ENCODE measurements around the gene RAMAC. TPM values are rescaled to one million over a fixed set of nuclear protein-coding genes. Genes with fewer than 3 reads are reported as not detected.

Gene RAMAC
- total and polyA plus RNA-seq, 9 donors = 27.0 to 32.7 (median 30.2) TPM

DNA sequence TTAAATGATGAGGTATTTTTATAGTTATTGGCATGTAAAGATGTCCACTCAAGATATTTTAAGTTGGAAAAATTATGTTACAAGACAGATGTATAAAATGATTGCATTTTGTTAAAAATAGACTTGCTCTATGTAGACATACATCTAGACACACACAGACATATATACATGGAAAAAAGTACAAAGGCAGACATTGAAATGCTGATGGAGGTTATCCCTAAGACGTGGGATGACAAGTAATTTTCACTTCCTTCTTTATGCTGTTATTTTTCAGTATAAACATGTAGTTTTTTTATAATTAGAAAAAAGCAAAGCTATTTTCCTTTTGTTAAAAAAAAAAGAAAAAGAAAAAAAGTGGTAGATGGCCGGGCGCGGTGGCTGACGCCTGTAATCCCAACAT is 40.7 kb upstream of the RAMAC start:
- Histone ChIP-seq H3K27ac (ENCODE audit: low read length) (no peak overlapping the region), H3K27me3 (ENCODE audit: control insufficient read depth, insufficient read depth, low read length) (no peaks in the 10 kb centered on the region), H3K4me3 (ENCODE audit: low read length) (no peak overlapping the region), H3K36me3 (ENCODE audit: control insufficient read depth, insufficient read depth, low read length) (no peaks in the 10 kb centered on the region), H3K4me1 (ENCODE audit: control insufficient read depth, insufficient read depth, low read length) (no peaks in the 10 kb centered on the region), H3K9me3 (replicated peaks; ENCODE audit: control insufficient read depth, low read depth, low read length) (no peaks in the 10 kb centered on the region)
- WGBS (ENCODE audit: insufficient coverage) = no CpG with 5 or more reads among the region's 5 CpGs
- DNase-seq = no peak

DNA sequence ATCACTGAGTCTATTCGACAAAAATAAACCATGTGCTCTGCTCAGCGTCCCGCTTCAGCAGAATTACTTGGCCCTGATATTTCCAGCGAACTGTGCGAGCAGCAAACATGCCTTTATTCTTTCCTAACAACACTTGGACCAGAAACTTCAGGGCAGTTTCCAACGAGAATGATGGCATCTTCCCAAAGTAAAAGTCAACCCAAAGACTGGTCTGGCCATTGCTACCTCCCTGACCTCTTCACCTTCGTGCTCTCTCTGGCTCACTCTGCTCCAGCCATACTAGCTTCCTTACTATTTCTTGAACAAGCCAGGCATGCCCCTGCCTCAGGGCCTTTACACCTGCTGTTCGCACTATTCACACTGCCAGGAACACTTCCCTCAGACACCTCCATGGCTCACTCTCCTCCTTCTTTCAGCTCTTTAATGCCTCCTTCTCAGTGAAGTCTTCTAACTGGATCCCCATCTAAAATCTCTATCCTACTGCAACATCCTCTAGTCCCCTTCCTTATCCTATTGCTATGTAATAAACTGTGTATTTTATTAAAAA is 39.8 kb upstream of the RAMAC start:
- no peaks in the 10 kb centered on the region for H3K36me3 ChIP-seq (ENCODE audit: control insufficient read depth, insufficient read depth, low read length)
- H3K27ac ChIP-seq (ENCODE audit: low read length) = no peak overlapping the region
- H3K4me1 ChIP-seq (ENCODE audit: control insufficient read depth, insufficient read depth, low read length) = peaks cover 4% of the 10 kb centered on the region
- no peak overlapping the region for H3K4me3 ChIP-seq (ENCODE audit: low read length)
- H3K9me3 ChIP-seq (replicated peaks; ENCODE audit: control insufficient read depth, low read depth, low read length) = no peaks in the 10 kb centered on the region
- DNase-seq = no peak
- 84% methylated on average over 8 of the region's 8 CpGs for WGBS (ENCODE audit: insufficient coverage)
- peaks cover 3% of the 10 kb centered on the region for H3K27me3 ChIP-seq (ENCODE audit: control insufficient read depth, insufficient read depth, low read length)

DNA sequence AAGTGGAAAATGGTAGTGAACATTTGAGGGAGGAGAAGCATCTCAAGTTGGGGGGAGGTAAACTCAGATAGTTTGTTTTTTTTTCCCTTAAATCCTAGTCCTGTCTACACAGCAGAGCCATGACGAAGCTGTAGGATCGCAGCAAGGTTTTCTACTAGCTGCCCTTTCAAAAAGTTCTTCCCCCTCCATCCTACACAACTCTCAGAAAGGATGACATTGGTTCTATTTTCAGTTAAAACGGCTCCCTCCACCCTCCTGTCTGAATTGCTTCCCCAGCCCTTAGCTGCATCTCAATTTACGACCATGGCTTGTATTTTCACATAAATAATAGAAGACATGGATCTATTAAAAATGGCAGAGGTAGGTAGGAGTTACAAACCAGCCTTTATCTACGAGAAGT is 35.7 kb upstream of the RAMAC start:
- WGBS (ENCODE audit: insufficient coverage) = 88% methylated on average over 2 of the region's 5 CpGs
- no peak overlapping the region for H3K27ac ChIP-seq (ENCODE audit: low read length)
- H3K4me3 ChIP-seq (ENCODE audit: low read length) = no peak overlapping the region
- peaks cover 12% of the 10 kb centered on the region for H3K4me1 ChIP-seq (ENCODE audit: control insufficient read depth, insufficient read depth, low read length)
- H3K9me3 ChIP-seq (replicated peaks; ENCODE audit: control insufficient read depth, low read depth, low read length) = no peaks in the 10 kb centered on the region
- no peak for DNase-seq
- H3K27me3 ChIP-seq (ENCODE audit: control insufficient read depth, insufficient read depth, low read length) = peaks cover 18% of the 10 kb centered on the region
- H3K36me3 ChIP-seq (ENCODE audit: control insufficient read depth, insufficient read depth, low read length) = no peaks in the 10 kb centered on the region

DNA sequence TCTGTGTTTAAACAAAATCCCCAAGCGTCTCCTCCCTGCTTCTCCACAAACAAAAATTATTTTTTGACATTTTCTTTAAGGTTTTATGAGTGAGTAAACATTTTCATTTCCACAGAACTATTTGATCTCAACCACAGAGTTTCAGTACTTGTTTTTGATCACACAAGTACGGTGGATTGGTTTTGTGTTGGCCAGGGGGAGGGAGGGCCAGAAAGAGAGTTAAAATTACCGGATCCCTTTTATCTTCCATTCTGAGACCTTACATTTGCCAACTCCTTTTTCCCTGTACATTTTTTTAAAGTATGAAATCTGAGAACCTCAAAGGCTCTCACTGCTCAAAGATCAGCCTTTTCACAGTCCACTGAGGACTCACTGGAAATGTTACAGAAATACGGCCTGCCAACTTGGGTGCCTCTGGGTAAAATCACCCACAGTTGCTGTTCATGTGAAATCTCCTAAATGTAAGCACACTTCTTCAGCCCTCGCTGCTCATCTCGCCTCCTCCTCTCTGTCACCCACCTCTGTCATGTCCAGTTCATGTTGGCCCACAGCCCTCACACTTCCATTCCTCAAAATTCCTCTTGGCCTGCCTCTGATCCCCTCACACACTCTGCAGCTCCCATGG is 35.2 kb upstream of the RAMAC start:
- no peak overlapping the region for H3K4me3 ChIP-seq (ENCODE audit: low read length)

DNA sequence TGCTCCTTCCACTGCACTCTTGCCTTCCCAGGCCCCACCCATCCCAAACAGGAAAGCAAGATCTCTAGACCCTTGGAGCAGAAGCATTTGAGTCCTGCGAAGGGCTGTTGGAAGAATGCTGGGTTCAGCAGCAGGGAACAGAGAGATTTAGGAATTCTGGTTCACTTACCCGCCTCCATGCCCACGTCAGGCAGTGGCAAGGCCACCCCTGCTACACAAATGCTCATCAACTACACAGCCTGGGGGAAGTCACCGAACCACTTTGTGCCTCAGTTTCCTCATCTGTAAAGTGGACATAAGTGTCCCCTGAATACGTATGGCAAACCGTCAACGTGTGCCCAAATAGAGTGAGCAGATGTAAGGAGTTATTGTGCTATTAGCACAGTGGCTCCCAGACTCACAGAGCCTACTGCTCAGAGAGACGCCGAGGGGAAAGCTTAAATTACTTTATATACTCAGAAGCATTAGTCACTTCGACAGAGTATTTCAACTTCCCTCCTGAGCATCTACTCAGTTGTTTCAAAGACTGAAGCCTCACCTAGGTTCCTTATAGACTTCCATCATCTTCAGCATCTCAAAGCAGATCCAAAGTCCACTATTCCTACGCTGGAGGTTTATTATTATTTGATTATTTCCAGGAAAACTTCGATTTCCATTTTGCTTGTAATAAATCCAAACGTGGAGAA is 34.4 kb upstream of the RAMAC start:
- H3K27ac ChIP-seq (ENCODE audit: low read length) = no peak overlapping the region
- H3K36me3 ChIP-seq (ENCODE audit: control insufficient read depth, insufficient read depth, low read length) = no peaks in the 10 kb centered on the region
- H3K27me3 ChIP-seq (ENCODE audit: control insufficient read depth, insufficient read depth, low read length) = peaks cover 18% of the 10 kb centered on the region
- DNase-seq = peak; percentile 9
- H3K4me3 ChIP-seq (ENCODE audit: low read length) = peak overlapping the region; percentile 43
- H3K9me3 ChIP-seq (replicated peaks; ENCODE audit: control insufficient read depth, low read depth, low read length) = no peaks in the 10 kb centered on the region
- H3K4me1 ChIP-seq (ENCODE audit: control insufficient read depth, insufficient read depth, low read length) = peaks cover 12% of the 10 kb centered on the region
- WGBS (ENCODE audit: insufficient coverage) = 58% methylated on average over 4 of the region's 13 CpGs

More for the DNA sequence above, 35.2 kb upstream of the RAMAC start:
- no peak for DNase-seq
- Histone ChIP-seq H3K27me3 (ENCODE audit: control insufficient read depth, insufficient read depth, low read length) (peaks cover 18% of the 10 kb centered on the region), H3K36me3 (ENCODE audit: control insufficient read depth, insufficient read depth, low read length) (no peaks in the 10 kb centered on the region), H3K9me3 (replicated peaks; ENCODE audit: control insufficient read depth, low read depth, low read length) (no peaks in the 10 kb centered on the region), H3K27ac (ENCODE audit: low read length) (no peak overlapping the region), H3K4me1 (ENCODE audit: control insufficient read depth, insufficient read depth, low read length) (peaks cover 12% of the 10 kb centered on the region)
- WGBS (ENCODE audit: insufficient coverage) = 45% methylated on average over 3 of the region's 6 CpGs

DNA sequence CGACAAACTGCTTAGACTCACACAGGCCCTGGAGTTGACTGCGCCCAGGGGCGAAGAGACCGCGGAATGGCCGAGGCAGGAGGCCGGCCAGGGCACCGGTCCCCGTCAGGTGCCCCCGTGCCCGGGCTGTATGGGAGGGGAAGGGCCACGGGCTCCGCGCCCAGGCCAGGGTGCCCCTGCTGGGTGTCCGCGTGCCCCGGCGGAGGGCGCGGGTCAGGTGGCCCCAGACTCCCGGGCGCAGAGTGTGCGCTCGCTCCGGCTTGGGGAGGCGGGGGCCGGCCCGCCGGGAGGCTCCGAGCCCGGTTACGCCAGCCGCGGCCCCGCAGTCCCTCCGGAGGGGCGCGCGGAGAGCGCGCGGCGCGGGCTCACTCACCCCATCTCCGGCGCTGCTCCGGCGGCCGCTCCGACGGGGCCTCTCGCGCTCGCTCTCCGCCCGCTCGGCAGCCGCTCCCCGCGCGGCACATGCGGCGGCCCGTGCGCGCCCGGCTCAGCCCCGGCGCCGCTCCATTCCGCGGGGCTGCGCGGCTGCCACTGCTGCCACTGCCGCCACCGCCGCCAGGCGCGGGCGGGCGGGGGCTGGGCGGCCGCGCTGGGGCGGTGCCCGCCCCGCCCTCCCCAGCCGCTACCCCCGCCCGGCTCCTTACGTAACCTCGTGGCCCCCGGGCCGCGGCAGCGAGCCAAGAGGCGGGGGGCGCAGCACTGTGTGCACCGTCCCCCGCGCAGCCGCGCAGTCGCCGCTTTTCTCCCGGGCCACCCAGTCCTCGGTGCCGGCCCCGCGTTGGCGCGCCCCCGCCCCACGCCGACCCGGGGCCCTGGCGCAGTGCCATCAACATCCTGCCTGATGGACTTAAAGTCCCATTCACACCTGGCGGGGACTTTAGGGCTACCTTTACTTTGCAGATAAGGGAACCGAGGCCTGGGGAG is 33.6 kb upstream of the RAMAC start, which contains the start of gene HOMER2:
Gene HOMER2, minus strand, starts transcription at position 563 of the 924 bp plus-strand sequence. Its CDS starts 185 bp downstream, at position 378.
- H3K4me3 ChIP-seq (ENCODE audit: low read length) = peak within 1 kb of the TSS; percentile 43
- peaks cover 12% of the 10 kb centered on the region for H3K4me1 ChIP-seq (ENCODE audit: control insufficient read depth, insufficient read depth, low read length)
- H3K27me3 ChIP-seq (ENCODE audit: control insufficient read depth, insufficient read depth, low read length) = peaks cover 18% of the 10 kb centered on the region
- peak; percentile 37 for DNase-seq
- under 1% methylated on average over 102 of the region's 119 CpGs for WGBS (ENCODE audit: insufficient coverage)
- H3K36me3 ChIP-seq (ENCODE audit: control insufficient read depth, insufficient read depth, low read length) = no peaks in the 10 kb centered on the region
- H3K9me3 ChIP-seq (replicated peaks; ENCODE audit: control insufficient read depth, low read depth, low read length) = no peaks in the 10 kb centered on the region
- H3K27ac ChIP-seq (ENCODE audit: low read length) = no peak within 1 kb of the TSS

DNA sequence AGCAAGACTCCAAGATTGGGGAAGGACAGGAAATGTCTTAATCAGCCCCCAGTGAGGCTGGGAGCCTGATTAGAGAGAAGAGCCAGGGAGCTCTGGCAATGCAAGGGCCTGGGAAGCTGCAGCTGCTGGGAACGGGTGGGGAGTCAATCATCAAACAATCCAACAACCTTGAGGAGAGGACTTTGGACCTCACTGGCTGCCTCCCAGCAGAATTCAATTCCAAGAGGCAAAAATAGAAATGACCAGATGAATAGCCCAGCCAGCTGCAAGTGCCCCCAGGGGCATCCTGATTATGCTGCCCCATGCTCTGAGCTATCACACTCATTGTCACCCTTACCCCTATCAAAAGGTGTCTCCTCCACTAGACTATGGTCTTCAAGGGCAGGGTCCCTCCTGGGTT is 27.4 kb upstream of the RAMAC start:
- Histone ChIP-seq H3K9me3 (replicated peaks; ENCODE audit: control insufficient read depth, low read depth, low read length) (no peaks in the 10 kb centered on the region), H3K27ac (ENCODE audit: low read length) (peak overlapping the region; percentile 29), H3K27me3 (ENCODE audit: control insufficient read depth, insufficient read depth, low read length) (no peaks in the 10 kb centered on the region), H3K36me3 (ENCODE audit: control insufficient read depth, insufficient read depth, low read length) (no peaks in the 10 kb centered on the region), H3K4me3 (ENCODE audit: low read length) (no peak overlapping the region), H3K4me1 (ENCODE audit: control insufficient read depth, insufficient read depth, low read length) (peaks cover 6% of the 10 kb centered on the region)
- WGBS (ENCODE audit: insufficient coverage) = no CpG with 5 or more reads among the region's 1 CpG
- peak; percentile 32 for DNase-seq

DNA sequence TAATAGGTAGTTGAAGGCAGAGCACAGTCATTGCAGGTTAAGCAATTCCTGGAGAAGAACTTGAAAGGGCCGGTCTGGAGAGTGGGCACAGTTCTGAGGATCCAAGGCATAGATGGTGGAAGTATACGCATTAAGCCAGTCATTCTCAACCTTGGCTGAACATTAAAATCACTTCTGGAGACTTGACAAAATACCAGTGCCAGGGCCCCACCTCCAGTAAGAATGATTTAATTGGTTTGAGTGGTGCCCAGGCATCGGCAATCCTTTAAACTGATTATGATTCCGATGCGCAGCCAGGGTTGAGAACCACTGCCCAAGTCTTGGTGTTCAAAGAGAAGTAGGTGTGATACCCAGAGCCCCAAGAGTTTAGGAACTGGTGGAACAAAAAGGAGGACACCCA is 26.6 kb upstream of the RAMAC start:
- Histone ChIP-seq H3K27me3 (ENCODE audit: control insufficient read depth, insufficient read depth, low read length) (no peaks in the 10 kb centered on the region), H3K27ac (ENCODE audit: low read length) (no peak overlapping the region), H3K4me1 (ENCODE audit: control insufficient read depth, insufficient read depth, low read length) (peaks cover 7% of the 10 kb centered on the region), H3K4me3 (ENCODE audit: low read length) (no peak overlapping the region), H3K9me3 (replicated peaks; ENCODE audit: control insufficient read depth, low read depth, low read length) (no peaks in the 10 kb centered on the region), H3K36me3 (ENCODE audit: control insufficient read depth, insufficient read depth, low read length) (no peaks in the 10 kb centered on the region)
- DNase-seq = no peak
- WGBS (ENCODE audit: insufficient coverage) = 92% methylated on average over 5 of the region's 5 CpGs

DNA sequence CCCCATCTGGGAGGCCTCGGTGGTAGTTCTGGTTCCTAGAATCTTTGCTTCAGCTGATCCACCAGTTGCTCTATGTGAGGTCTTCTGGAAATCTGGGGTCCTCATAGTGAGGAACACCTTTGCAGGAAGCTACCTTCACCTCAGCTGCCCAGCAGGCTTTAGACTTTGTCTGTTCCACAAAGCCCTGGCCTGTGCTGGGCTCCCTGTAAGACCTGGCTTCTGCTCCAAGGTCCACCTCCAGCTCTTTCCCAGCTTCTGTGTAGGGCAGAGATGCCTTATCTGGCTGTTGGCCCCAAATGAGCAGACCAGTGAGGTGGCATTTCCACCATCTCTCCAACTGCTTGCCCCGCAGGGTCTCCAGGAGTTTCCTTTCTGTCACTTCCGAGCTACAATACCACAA is 25.2 kb upstream of the RAMAC start:
- H3K9me3 ChIP-seq (replicated peaks; ENCODE audit: control insufficient read depth, low read depth, low read length) = no peaks in the 10 kb centered on the region

More for the DNA sequence above, 25.2 kb upstream of the RAMAC start:
- Histone ChIP-seq H3K4me1 (ENCODE audit: control insufficient read depth, insufficient read depth, low read length) (peaks cover 7% of the 10 kb centered on the region), H3K36me3 (ENCODE audit: control insufficient read depth, insufficient read depth, low read length) (no peaks in the 10 kb centered on the region), H3K27me3 (ENCODE audit: control insufficient read depth, insufficient read depth, low read length) (no peaks in the 10 kb centered on the region), H3K27ac (ENCODE audit: low read length) (no peak overlapping the region), H3K4me3 (ENCODE audit: low read length) (no peak overlapping the region)
- DNase-seq = no peak
- WGBS (ENCODE audit: insufficient coverage) = 82% methylated on average over 3 of the region's 3 CpGs

Measured in muscle of leg (tissue), 11 donors.